Activated naive CD4-positive, alpha-beta T cell treated with anti-CD3 and anti-CD28 coated beads for 36 hours (primary cell): ENCODE results near the gene XPR1. TPM values are rescaled to one million over a fixed set of nuclear protein-coding genes. Genes with fewer than 3 reads are reported as not detected.

ENCODE experiments used
- CTCF ChIA-PET: fragments of 350-600 bp; sonication (Branson Sonifier 250); formaldehyde crosslinking; loops from one replicate; lab custom pipeline; 2021; ENCODE audit warnings: antibody characterized with exemption; lab: Charles Lee
- DNase-seq: peaks from one replicate; pipeline ENCODE4 v3.0.0-alpha.2; 2020
- H3K27ac Mint-ChIP-seq: one replicate; pipeline ENCODE4 v1.8.0; 2021; ENCODE audit warnings: mild to moderate bottlenecking, mixed read lengths
- H3K27me3 Mint-ChIP-seq: one replicate; pipeline ENCODE4 v1.8.0; 2021; ENCODE audit warnings: low read depth, mixed read lengths
- H3K36me3 Mint-ChIP-seq: one replicate; pipeline ENCODE4 v1.8.0; 2021; ENCODE audit warnings: low read depth, mixed read lengths
- H3K4me1 Mint-ChIP-seq: one replicate; pipeline ENCODE4 v1.8.0; 2021; ENCODE audit warnings: low read depth, mixed read lengths
- H3K4me3 Mint-ChIP-seq: one replicate; pipeline ENCODE4 v1.8.0; 2021; ENCODE audit warnings: mild to moderate bottlenecking, moderate library complexity, mixed read lengths
- H3K9me3 Mint-ChIP-seq: one replicate; pipeline ENCODE4 v1.8.0; 2021; ENCODE audit warnings: mixed read lengths
- intact Hi-C: fragments of 100-400 bp; cut with micrococcal nuclease; formaldehyde crosslinking; loops from one replicate; pipeline ENCODE4 v1.15.1; 2023
- total RNA-seq, 2 experiments: library from RNA; stranded (reverse); gene quantifications; one replicate each; pipeline ENCODE4 v1.2.3, GENCODE V29; 2021

The XPR1 gene
- total RNA-seq, 2 experiments from 2014 or later = 14.8 to 18.1 TPM

- Mint-ChIP-seq H3K4me1 (no peaks in the 10 kb centered on the region), H3K4me3 (no peak overlapping the region), H3K36me3 (peaks cover 61% of the 10 kb centered on the region), H3K9me3 (peaks cover 34% of the 10 kb centered on the region), H3K27ac (no peak overlapping the region), H3K27me3 (no peaks in the 10 kb centered on the region)
- CTCF ChIA-PET = no interaction called here
- no peak for DNase-seq
- intact Hi-C loops = no loop called here
Observed at GRCh38 chr1:180742663-180743062, 110.8 kb downstream of the XPR1 start.

- intact Hi-C loops = no loop called here
- no peak for DNase-seq
- no peak overlapping the region for H3K4me3 Mint-ChIP-seq
- H3K9me3 Mint-ChIP-seq = peaks cover 30% of the 10 kb centered on the region
- H3K4me1 Mint-ChIP-seq = no peaks in the 10 kb centered on the region
- CTCF ChIA-PET = no interaction called here
- H3K36me3 Mint-ChIP-seq = peaks cover 55% of the 10 kb centered on the region
- H3K27me3 Mint-ChIP-seq = no peaks in the 10 kb centered on the region
- H3K27ac Mint-ChIP-seq = no peak overlapping the region
Observed at GRCh38 chr1:180743868-180744267, 112.0 kb downstream of the XPR1 start.

GRCh38 chr1:180745098-180745497 is 113.3 kb downstream of the XPR1 start:
- Mint-ChIP-seq H3K27ac (no peak overlapping the region), H3K27me3 (no peaks in the 10 kb centered on the region), H3K4me1 (no peaks in the 10 kb centered on the region), H3K9me3 (peaks cover 25% of the 10 kb centered on the region), H3K4me3 (no peak overlapping the region), H3K36me3 (peaks cover 48% of the 10 kb centered on the region)
- CTCF ChIA-PET = interaction anchor here (1.0 kb wide), 1 partner anchor 121 kb away, joined by 3 read pairs; no protein-coding TSS in a partner anchor
- DNase-seq = no peak
- intact Hi-C loops = no loop called here

- CTCF ChIA-PET = no interaction called here
- H3K27me3 Mint-ChIP-seq = no peaks in the 10 kb centered on the region
- intact Hi-C loops = no loop called here
- DNase-seq = no peak
- H3K9me3 Mint-ChIP-seq = peaks cover 2% of the 10 kb centered on the region
- peaks cover 5% of the 10 kb centered on the region for H3K36me3 Mint-ChIP-seq
- H3K4me3 Mint-ChIP-seq = no peak overlapping the region
- H3K27ac Mint-ChIP-seq = no peak overlapping the region
- no peaks in the 10 kb centered on the region for H3K4me1 Mint-ChIP-seq
Observed at GRCh38 chr1:180751921-180752320, 120.1 kb downstream of the XPR1 start.

GRCh38 chr1:180754453-180754852 is 122.6 kb downstream of the XPR1 start:
- H3K4me3 Mint-ChIP-seq = no peak overlapping the region
- no peaks in the 10 kb centered on the region for H3K27me3 Mint-ChIP-seq
- H3K36me3 Mint-ChIP-seq = peaks cover 11% of the 10 kb centered on the region
- H3K9me3 Mint-ChIP-seq = peaks cover 2% of the 10 kb centered on the region
- no peak overlapping the region for H3K27ac Mint-ChIP-seq
- no peak for DNase-seq
- CTCF ChIA-PET = no interaction called here
- intact Hi-C loops = no loop called here
- H3K4me1 Mint-ChIP-seq = no peaks in the 10 kb centered on the region

- Mint-ChIP-seq H3K36me3 (peaks cover 11% of the 10 kb centered on the region), H3K9me3 (no peaks in the 10 kb centered on the region), H3K27ac (no peak overlapping the region), H3K4me3 (no peak overlapping the region), H3K27me3 (no peaks in the 10 kb centered on the region), H3K4me1 (no peaks in the 10 kb centered on the region)
- DNase-seq = no peak
- CTCF ChIA-PET = no interaction called here
- intact Hi-C loops = no loop called here
Observed at GRCh38 chr1:180757657-180758056, 125.8 kb downstream of the XPR1 start.

- intact Hi-C loops = no loop called here
- DNase-seq = no peak
- Mint-ChIP-seq H3K4me1 (no peaks in the 10 kb centered on the region), H3K27ac (no peak overlapping the region), H3K27me3 (no peaks in the 10 kb centered on the region), H3K36me3 (peaks cover 6% of the 10 kb centered on the region), H3K9me3 (no peaks in the 10 kb centered on the region), H3K4me3 (no peak overlapping the region)
- CTCF ChIA-PET = interaction anchor here (0.8 kb wide), 1 partner anchor 179 kb away, joined by 3 read pairs; no protein-coding TSS in a partner anchor
Observed at GRCh38 chr1:180762796-180763195, 131.0 kb downstream of the XPR1 start.

- Mint-ChIP-seq H3K27me3 (no peaks in the 10 kb centered on the region), H3K4me3 (no peak overlapping the region), H3K4me1 (peaks cover 3% of the 10 kb centered on the region), H3K27ac (no peak overlapping the region), H3K9me3 (peaks cover 2% of the 10 kb centered on the region), H3K36me3 (peaks cover 2% of the 10 kb centered on the region)
- intact Hi-C loops = no loop called here
- DNase-seq = no peak
- CTCF ChIA-PET = no interaction called here
Observed at GRCh38 chr1:180765151-180765550, 133.3 kb downstream of the XPR1 start.

- intact Hi-C loops = no loop called here
- H3K4me1 Mint-ChIP-seq = peaks cover 14% of the 10 kb centered on the region
Observed at GRCh38 chr1:180769889-180770288, 138.1 kb downstream of the XPR1 start.

GRCh38 chr1:180773210-180773865 is 141.5 kb downstream of the XPR1 start:
- peaks cover 5% of the 10 kb centered on the region for H3K9me3 Mint-ChIP-seq
- no peaks in the 10 kb centered on the region for H3K27me3 Mint-ChIP-seq
- peaks cover 7% of the 10 kb centered on the region for H3K36me3 Mint-ChIP-seq
- peaks cover 14% of the 10 kb centered on the region for H3K4me1 Mint-ChIP-seq
- H3K27ac Mint-ChIP-seq = no peak overlapping the region
- CTCF ChIA-PET = interaction anchor here (0.6 kb wide), 1 partner anchor 111 kb away, joined by 3 read pairs; no protein-coding TSS in a partner anchor
- no peak for DNase-seq
- H3K4me3 Mint-ChIP-seq = no peak overlapping the region
- intact Hi-C loops = no loop called here

More at GRCh38 chr1:180769889-180770288, 138.1 kb downstream of the XPR1 start:
- CTCF ChIA-PET = no interaction called here
- peaks cover 5% of the 10 kb centered on the region for H3K9me3 Mint-ChIP-seq
- no peak overlapping the region for H3K27ac Mint-ChIP-seq
- no peaks in the 10 kb centered on the region for H3K27me3 Mint-ChIP-seq
- no peak for DNase-seq
- H3K36me3 Mint-ChIP-seq = peaks cover 7% of the 10 kb centered on the region
- H3K4me3 Mint-ChIP-seq = no peak overlapping the region

- CTCF ChIA-PET = interaction anchor here (0.6 to 2.7 kb wide), 2 partner anchors 87 to 622 kb away, joined by 3 to 10 read pairs; no protein-coding TSS in a partner anchor
Observed at GRCh38 chr1:180775801-180776200, 144.0 kb downstream of the XPR1 start.

GRCh38 chr1:180777072-180777689 is 145.4 kb downstream of the XPR1 start:
- DNase-seq = no peak
- CTCF ChIA-PET = interaction anchor here (0.7 to 2.7 kb wide), 2 partner anchors 9 to 85 kb away, joined by 3 to 10 read pairs; no protein-coding TSS in a partner anchor
- intact Hi-C loops = loop anchor here (5.0 kb wide), 2 partner anchors 85 to 245 kb away; no protein-coding TSS in a partner anchor
- no peak overlapping the region for H3K27ac Mint-ChIP-seq
- no peaks in the 10 kb centered on the region for H3K27me3 Mint-ChIP-seq
- peaks cover 8% of the 10 kb centered on the region for H3K4me1 Mint-ChIP-seq
- no peak overlapping the region for H3K4me3 Mint-ChIP-seq
- H3K36me3 Mint-ChIP-seq = peaks cover 2% of the 10 kb centered on the region
- H3K9me3 Mint-ChIP-seq = no peaks in the 10 kb centered on the region

More at GRCh38 chr1:180775801-180776200, 144.0 kb downstream of the XPR1 start:
- DNase-seq = no peak
- no peak overlapping the region for H3K27ac Mint-ChIP-seq
- intact Hi-C loops = loop anchor here (5.0 kb wide), 2 partner anchors 86 to 244 kb away; no protein-coding TSS in a partner anchor
- H3K9me3 Mint-ChIP-seq = peaks cover 3% of the 10 kb centered on the region
- no peak overlapping the region for H3K4me3 Mint-ChIP-seq
- H3K27me3 Mint-ChIP-seq = no peaks in the 10 kb centered on the region
- H3K36me3 Mint-ChIP-seq = peaks cover 4% of the 10 kb centered on the region
- H3K4me1 Mint-ChIP-seq = peaks cover 7% of the 10 kb centered on the region
